Measurements from ENCODE around the gene FAM237B. TPM values are rescaled to one million over a fixed set of nuclear protein-coding genes. Genes with fewer than 3 reads are reported as not detected.
"Not testable (repeated sequence)": the region's sequence is repeated elsewhere in the genome, so short reads cannot be mapped to it uniquely, and the experiment has no call there.

FAM237B gene
- not detected in 2 replicates for total RNA-seq (2014; rRNA removed; shearing (Covaris generic))

DNA sequence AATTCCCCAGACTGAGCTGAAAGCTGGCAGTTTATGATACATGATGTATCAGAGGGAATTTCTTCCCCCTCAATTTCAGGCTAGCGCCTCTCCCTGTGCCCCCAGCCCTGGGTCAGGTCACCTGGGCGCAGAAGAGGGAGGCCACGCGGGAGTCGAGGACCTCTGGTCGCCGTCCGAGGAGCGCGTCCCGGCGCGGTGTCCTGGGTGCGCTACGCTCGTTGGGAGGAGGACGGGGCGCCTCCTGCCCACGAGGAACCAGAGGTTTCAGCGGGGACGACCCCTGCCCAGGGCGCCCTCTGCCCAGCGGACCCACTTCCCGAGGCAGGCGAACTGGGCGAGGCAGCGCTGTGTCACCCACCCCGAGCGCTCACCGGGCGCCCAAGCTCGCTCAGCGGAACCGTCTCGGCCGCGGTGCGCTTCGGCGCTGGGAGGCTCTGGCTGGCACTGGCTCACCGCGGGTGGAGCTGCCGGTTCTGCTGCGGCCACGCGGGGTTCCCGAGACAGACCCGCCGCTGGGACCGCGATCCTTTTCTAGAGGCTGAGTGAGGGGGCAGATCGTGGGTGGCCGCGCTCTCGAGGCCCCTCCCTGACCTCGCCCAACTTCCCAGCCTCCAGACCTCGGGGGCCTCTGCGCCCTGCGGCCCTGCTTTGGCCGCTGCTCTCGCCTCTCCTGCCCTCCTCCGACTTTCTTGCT, at the start of gene FAM237B:
Gene FAM237B (minus strand): TSS at position 504 of the 694 bp plus-strand sequence. CDS start 1,556 bp downstream, outside the sequence.
- no peak for DNase-seq (ENCODE audit: low spot score)

GRCh38 chr7:90351987-90352386, 30.9 kb upstream of the FAM237B start:
- no peak for DNase-seq (ENCODE audit: low spot score)

GRCh38 chr7:90350032-90350431, 28.9 kb upstream of the FAM237B start:
- not testable (repeated sequence) for DNase-seq (ENCODE audit: low spot score)

- no peak for DNase-seq (ENCODE audit: low spot score)
Observed at GRCh38 chr7:90349305-90349704, 28.2 kb upstream of the FAM237B start.

GRCh38 chr7:90347759-90348158, 26.7 kb upstream of the FAM237B start:
- no peak for DNase-seq (ENCODE audit: low spot score)

DNA sequence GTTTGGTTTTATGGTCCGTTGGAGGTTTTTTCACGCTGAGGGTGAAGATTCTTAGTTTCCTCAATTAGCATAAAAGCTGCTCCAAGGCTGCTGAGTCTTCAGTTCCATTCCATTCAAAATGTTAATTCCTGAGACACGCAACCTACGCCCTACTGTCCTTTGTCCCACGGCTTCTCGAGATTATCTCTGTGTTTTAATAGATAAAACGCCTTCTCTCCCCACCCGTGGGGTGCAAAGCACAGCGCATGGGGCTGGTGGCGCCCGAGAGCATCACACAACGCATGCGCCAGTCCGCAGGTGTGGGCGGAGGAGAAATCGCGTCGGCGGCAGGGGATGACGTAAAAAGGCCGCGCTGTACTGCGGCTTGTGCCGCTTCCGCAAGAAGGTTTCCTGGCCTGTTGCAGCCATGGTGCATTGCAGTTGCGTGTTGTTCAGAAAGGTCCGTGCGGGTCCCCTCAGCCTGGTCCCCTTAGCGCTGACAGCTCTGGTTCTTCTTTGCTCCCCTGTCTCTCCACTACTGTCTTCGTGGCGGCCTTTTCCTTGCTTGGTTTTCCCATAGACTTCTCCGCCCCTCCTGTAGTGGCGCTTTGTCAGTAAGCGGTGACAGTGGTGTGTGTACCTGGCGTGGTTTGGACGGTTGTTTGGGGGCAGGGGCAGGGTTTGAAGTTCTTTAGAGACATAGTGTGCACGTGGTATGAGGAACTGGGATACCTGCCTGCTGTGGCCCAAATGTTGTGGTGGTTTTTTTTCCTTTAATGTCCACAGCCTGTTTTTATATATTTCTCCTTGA, 25.4 kb upstream of the FAM237B start, which contains the start of gene GTPBP10:
Gene GTPBP10 (plus strand): TSS at position 381 of the 790 bp plus-strand sequence. CDS start 26 bp downstream, at position 407.
- DNase-seq (ENCODE audit: low spot score) = peak; percentile 98

- DNase-seq (ENCODE audit: low spot score) = no peak
Observed at GRCh38 chr7:90345595-90346335, 24.7 kb upstream of the FAM237B start.

GRCh38 chr7:90345016-90345415, 23.9 kb upstream of the FAM237B start:
- DNase-seq (ENCODE audit: low spot score) = no peak

GRCh38 chr7:90337106-90337505, 16.0 kb upstream of the FAM237B start:
- DNase-seq (ENCODE audit: low spot score) = no peak

DNA sequence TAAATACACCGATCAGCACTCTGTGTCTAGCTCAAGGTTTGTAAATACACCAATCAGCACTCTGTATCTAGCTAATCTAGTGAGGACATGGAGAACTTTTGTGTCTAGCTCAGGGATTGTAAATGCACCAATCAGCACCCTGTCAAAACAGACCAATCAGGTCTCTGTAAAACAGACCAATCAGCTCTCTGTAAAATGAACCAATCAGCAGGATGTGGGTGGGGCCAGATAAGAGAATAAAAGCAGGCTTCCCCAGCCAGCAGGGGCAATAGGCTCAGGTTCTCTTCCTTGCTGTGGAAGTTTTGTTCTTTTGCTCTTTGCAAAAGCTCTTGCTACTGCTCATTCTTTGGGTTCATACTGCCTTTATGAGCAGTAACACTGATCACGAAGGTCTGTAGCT, 13.8 kb upstream of the FAM237B start:
- not testable (repeated sequence) for DNase-seq (ENCODE audit: low spot score)

DNA sequence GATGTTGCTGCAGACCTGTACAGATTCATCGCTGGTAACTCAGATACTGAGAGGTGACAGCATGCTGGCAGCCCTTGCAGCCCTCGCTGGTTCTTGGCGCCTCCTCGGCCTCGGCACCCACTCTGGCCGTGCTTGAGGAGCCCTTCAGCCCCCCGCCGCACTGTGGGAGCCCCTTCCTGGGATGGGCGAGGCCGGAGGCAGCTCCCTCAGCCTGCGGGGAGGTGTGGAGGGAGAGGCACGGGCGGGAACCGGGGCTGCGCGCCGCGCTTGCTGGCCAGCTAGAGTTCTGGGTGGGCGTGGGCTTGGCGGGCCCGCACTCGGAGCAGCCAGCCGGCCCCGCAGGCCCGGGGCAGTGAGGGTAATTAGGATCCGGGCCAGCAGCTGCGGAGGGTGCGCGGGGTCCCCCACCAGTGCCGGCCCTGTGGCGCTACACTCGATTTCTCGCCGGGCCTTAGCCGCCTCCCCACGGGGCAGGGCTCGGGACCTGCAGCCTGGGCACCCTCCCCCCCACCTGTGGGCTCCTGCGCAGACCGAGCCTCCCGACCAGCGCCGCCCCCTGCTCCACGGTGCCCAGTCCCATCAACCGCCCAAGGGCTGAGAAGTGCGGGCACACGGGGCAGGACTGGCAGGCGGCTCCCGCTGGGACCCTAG, 13.2 kb upstream of the FAM237B start:
- DNase-seq (ENCODE audit: low spot score) = no peak

- no peak for DNase-seq (ENCODE audit: low spot score)
Observed at GRCh38 chr7:90326500-90326899, 5.4 kb upstream of the FAM237B start.

GRCh38 chr7:90322837-90323236, 1.7 kb upstream of the FAM237B start:
- no peak for DNase-seq (ENCODE audit: low spot score)

GRCh38 chr7:90320418-90320800, 695 bp downstream of the FAM237B start:
- no peak for DNase-seq (ENCODE audit: low spot score)

DNA sequence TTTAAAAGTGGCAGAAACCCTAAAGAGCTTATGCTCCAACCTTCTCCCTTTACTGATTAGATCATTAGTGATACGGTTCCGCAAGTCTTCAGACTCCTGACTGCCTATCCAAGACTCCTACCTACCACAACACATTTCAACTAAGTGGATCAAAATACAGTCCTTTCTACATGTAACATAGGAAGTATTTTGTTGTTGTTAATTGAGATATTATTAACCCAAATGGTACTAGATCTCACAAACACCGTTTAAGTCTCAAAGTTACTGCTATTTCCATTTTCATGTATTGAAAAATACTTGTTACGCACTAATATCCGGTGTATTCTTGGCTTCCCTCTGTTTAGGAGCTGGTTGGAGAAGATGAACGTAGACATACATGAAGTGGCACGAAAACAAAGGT, 1.1 kb downstream of the FAM237B start:
- DNase-seq (ENCODE audit: low spot score) = no peak

DNA sequence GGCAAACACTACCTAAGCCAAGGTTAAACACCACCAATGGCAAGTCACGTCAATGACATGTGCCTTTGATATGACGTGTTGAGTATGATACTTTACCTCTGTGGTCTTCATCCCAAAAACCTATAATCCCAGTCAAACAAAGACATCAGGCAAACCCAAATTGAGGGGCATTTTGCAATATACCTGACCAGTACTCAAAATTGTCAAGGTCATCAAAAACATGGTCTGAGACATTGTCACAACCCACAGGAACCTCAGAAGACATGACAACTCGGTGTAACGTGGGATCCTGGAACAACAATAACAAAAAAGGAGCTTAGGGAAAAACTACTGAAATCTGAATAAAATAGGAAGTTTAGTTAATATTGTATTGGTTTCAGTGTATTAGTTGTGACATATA, 7.2 kb downstream of the FAM237B start:
- DNase-seq (ENCODE audit: low spot score) = no peak

GRCh38 chr7:90312745-90313144, 8.4 kb downstream of the FAM237B start:
- DNase-seq (ENCODE audit: low spot score) = no peak

GRCh38 chr7:90311175-90311574, 9.9 kb downstream of the FAM237B start:
- DNase-seq (ENCODE audit: low spot score) = no peak

GRCh38 chr7:90309872-90310271, 11.2 kb downstream of the FAM237B start:
- DNase-seq (ENCODE audit: low spot score) = no peak

DNA sequence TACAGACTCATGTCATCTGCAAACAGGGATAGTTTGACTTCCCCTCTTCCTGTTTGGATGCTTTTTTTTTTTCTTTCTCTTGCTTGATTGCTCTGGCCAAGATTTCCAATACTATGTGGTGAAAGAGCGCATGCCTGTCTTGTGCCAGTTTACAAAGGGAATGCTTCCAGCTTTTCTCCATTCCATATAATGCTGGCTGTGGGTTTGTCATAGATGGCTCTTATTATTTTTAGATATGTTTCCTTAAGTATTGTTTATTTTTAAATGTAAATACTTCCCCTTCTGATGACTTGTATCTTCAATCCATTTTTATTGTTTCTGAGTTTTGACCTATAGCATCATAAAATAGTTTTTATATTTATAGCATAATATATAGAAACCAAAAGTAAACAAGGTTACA, 17.9 kb downstream of the FAM237B start:
- DNase-seq (ENCODE audit: low spot score) = no peak

DNA sequence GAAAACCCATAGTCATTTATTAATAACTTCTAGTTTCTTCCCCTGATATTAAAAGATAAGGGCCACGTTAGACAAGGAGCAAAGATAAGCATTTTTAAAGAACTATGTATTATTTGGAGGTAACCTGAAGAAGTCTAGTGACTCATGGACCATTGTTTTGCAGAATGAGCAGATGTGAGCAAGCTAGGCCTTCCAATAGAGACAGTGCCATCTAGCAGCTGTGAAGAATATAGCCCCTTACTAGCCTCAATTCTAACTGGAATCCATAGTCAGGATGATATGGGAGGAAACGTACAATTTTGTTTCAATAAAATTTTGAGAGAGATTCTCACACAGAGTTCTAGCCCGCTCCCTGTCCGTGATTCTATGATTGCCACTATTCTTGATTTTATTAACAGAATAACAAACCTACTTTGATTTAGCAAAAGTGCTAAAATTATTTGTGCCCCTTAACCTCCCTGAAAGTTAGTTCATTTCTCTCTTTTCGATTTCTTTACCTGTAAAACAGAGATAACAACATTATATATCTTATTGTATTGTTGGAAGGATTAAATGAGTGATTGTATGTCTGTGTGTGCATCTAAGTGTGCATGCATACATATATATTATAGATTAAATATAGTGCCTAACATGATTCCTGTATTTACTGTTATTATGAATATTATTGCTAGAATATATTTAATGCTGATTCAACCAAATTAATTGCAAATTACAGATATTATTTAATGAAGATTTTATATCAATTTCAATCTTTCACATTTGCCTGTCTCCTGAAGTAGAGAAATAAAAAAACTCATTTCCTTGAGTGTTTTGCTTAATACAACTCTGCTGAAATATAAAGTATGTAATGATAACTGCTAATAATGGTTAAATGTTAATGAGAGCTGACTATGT, 22.7 kb downstream of the FAM237B start:
- peak; percentile 78 for DNase-seq (ENCODE audit: low spot score)

Data from H4 (cell line).